ENCODE data around the gene EPAS1.

- TF ChIP-seq, protein P1, sequence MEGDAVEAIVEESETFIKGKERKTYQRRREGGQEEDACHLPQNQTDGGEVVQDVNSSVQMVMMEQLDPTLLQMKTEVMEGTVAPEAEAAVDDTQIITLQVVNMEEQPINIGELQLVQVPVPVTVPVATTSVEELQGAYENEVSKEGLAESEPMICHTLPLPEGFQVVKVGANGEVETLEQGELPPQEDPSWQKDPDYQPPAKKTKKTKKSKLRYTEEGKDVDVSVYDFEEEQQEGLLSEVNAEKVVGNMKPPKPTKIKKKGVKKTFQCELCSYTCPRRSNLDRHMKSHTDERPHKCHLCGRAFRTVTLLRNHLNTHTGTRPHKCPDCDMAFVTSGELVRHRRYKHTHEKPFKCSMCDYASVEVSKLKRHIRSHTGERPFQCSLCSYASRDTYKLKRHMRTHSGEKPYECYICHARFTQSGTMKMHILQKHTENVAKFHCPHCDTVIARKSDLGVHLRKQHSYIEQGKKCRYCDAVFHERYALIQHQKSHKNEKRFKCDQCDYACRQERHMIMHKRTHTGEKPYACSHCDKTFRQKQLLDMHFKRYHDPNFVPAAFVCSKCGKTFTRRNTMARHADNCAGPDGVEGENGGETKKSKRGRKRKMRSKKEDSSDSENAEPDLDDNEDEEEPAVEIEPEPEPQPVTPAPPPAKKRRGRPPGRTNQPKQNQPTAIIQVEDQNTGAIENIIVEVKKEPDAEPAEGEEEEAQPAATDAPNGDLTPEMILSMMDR (IDR thresholded peaks at IDR 0.05), result no peak
- TF ChIP-seq EZH2phosphoT487 (IDR thresholded peaks at IDR 0.05), result no peak
Measured at GRCh38 chr2:46381871-46382270, 84.7 kb downstream of the EPAS1 start.
